ENCODE measurements around the gene HSD17B7.

GRCh38 chr1:162753001-162753658 is 37.4 kb upstream of the HSD17B7 start:
- no peak for TF ChIP-seq CBFB (CRISPR knock-in tag; IDR thresholded peaks at IDR 0.05; ENCODE audit: low read depth)
- TF ChIP-seq TEAD4 (CRISPR knock-in tag; IDR thresholded peaks at IDR 0.05), result no peak
- no peak for TF ChIP-seq CTCF (IDR thresholded peaks at IDR 0.05)
- TF ChIP-seq E2F5 (CRISPR knock-in tag; IDR thresholded peaks at IDR 0.05), result no peak
- TF ChIP-seq PRRX2 (CRISPR knock-in tag; IDR thresholded peaks at IDR 0.05), result no peak
- no peak for TF ChIP-seq GTF2I (CRISPR knock-in tag; conservative IDR thresholded peaks at IDR 0.05)
- no peak for TF ChIP-seq ZNF219 (CRISPR knock-in tag; IDR thresholded peaks at IDR 0.05; ENCODE audit: borderline replicate concordance)
- TF ChIP-seq NR2C2 (CRISPR knock-in tag; IDR thresholded peaks at IDR 0.05), result no peak
- TF ChIP-seq NFE2L1 (CRISPR knock-in tag; IDR thresholded peaks at IDR 0.05), result no peak
- TF ChIP-seq ZNF281 (CRISPR knock-in tag; IDR thresholded peaks at IDR 0.05), result no peak
- TF ChIP-seq FOXK1 (CRISPR knock-in tag; IDR thresholded peaks at IDR 0.05), result no peak
- TF ChIP-seq PREB (CRISPR knock-in tag; IDR thresholded peaks at IDR 0.05; ENCODE audit: borderline replicate concordance), result no peak
- no peak for TF ChIP-seq SMAD3 (CRISPR knock-in tag; IDR thresholded peaks at IDR 0.05; ENCODE audit: borderline replicate concordance)

All from WTC11 (cell line).